Measurements from ENCODE around the gene COL5A1.

- TF ChIP-seq ARNTL (CRISPR knock-in tag; IDR thresholded peaks at IDR 0.05; ENCODE audit: borderline replicate concordance, low read depth) (no peak), CREB5 (CRISPR knock-in tag; IDR thresholded peaks at IDR 0.05; ENCODE audit: low read depth) (no peak), CSDC2 (CRISPR knock-in tag; IDR thresholded peaks at IDR 0.05) (no peak), PPARA (CRISPR knock-in tag; IDR thresholded peaks at IDR 0.05; ENCODE audit: borderline replicate concordance) (no peak)
Observed at GRCh38 chr9:134816264-134816663, 174.7 kb downstream of the COL5A1 start.

Measured in SK-N-SH treated with all-trans-retinoic acid at 6 μM for 48 hours (cell line).